TTC549 (cell line): ENCODE measurements around the gene MYO3B.

ENCODE experiments used
- FAIRE-seq: peaks from 2 replicates; lab custom pipeline; 2012; peaks lifted over from hg19 to GRCh38; lab: Jason Lieb, UNC

Gene MYO3B

GRCh38 chr2:170163411-170164065, 14.4 kb upstream of the MYO3B start:
- no peak for FAIRE-seq

GRCh38 chr2:170165129-170165528, 12.8 kb upstream of the MYO3B start:
- no peak for FAIRE-seq

GRCh38 chr2:170166735-170167134, 11.2 kb upstream of the MYO3B start:
- no peak for FAIRE-seq

GRCh38 chr2:170170281-170171040, 7.5 kb upstream of the MYO3B start:
- no peak for FAIRE-seq

- no peak for FAIRE-seq
Observed at GRCh38 chr2:170176212-170176611, 1.7 kb upstream of the MYO3B start.

- FAIRE-seq = no peak
Observed at GRCh38 chr2:170180031-170180566, 2.2 kb downstream of the MYO3B start.

DNA sequence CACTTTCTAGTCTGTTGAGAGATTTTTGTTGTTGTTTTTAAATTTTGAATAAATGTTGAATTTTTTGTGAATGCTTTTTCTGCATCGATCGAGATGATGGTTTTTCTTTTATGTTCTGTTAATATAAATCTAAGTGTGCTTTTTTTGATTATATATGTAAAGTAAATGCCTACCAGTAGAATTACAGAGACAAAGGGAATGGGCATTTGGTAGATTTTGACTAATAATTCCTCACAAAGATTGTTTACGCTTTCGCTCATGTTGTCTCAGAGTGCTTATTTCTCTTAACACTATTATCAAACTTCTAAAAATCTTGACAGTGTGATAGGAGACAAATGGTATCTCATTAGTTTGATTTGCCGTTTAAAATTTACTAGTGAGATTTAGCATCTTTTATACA, 3.7 kb downstream of the MYO3B start:
- no peak for FAIRE-seq

DNA sequence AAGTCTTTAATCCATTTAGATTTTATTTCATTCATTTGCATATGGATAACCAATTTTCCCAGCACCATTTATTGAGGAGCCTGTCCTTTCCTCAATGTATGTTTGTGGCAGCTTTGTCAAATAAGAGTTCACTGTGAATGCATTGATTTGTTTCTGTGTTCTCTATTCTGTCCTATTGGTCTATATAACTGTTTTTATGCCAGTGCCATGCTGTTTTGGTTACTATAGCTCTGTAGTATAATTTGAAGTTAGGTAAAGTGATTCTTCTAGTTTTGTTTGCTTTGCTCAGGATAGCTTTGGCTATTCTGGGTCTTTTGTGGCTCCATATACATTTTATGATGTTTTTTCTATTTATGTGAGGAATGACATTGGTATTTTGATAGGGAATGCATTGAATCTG, 7.4 kb downstream of the MYO3B start:
- no peak for FAIRE-seq

DNA sequence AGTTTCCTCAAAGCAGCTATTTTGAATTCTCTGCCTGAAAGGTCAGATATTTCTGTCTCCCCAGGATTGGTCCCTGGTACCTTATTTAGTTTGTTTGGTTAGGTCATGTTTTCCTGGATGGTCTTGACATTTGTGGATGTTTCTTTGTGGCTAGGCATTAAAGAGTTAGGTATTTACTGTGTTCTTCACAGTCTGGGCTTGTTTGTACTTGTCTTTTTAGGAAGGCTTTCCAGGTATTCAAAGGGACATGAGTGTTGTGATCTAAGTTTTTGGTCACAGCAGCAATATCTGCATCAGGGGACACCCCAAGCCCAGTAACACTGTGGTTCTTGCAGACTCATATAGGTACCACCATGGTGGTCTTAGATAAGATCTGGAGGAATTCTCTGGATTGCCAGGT, 11.8 kb downstream of the MYO3B start:
- no peak for FAIRE-seq

DNA sequence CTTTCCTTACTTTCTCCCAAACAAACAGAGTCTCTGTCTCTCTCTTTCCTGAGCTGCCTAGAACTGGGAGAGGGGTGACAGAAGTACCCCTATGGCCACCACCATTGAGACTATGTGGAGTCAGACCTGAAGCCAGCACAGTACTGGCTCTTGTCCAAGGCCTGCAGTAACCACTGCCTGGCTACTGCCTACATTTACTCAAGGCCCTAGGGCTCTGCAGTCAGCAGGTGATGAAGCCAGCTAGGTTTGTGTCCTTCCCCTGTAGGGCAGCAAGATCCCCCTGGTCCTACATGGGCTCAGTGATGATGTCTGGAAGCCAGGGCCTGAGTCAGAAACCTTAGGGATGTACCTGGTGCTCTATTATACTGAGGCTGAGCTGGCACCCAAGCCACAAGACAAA, 12.2 kb downstream of the MYO3B start:
- FAIRE-seq = no peak

DNA sequence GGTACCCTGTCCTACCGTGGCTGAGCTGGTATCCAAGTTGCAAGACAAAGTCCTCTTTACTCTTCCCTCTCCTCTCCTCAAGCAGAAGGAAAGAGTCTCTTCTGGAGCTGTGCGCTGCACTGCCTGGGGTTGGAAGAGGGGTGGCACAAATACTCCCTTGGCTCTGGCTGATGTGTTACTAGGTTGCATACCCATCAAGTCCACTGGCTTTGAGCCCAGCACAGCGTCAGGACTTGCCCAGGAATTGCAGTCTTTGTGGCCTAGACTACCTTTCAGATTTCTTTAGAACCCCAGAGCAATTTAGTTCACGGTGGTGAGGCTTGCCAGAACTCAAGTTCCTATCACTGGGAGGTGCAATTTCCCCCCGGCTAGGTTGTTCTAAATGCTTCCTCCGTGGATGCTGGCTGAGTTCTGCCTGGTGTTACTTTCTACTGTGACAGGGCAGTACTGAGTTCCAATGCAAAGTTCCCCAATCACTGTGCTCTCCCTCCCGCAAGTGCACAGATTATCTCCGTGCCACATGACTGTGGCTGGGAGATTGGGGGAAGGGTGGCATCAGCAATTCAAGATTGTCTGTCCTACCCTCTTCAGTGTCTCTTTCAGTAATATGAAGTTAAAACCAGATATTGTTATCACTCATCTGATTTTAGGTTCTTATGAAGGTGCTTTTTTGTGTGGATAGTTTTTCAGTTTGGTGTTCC, 13.4 kb downstream of the MYO3B start:
- no peak for FAIRE-seq

DNA sequence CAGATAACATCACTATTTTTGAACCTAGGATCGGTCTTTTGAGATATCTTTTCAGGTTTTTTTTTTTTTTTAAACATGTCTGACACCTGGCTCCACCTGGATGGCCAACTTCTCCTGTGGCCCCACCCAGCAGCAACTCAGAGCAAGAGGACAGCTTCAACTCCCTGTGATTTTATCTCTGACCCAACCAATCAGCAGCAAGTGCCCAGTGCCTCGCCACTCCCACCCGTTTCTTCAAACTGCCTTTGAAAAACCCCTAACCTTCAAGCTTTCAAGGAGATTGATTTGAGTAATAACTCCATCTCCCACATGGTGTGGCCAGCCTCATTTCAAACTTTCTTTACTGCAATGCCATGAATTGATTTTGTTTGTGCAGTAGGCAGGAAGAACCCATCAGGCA, 19.0 kb downstream of the MYO3B start:
- no peak for FAIRE-seq

DNA sequence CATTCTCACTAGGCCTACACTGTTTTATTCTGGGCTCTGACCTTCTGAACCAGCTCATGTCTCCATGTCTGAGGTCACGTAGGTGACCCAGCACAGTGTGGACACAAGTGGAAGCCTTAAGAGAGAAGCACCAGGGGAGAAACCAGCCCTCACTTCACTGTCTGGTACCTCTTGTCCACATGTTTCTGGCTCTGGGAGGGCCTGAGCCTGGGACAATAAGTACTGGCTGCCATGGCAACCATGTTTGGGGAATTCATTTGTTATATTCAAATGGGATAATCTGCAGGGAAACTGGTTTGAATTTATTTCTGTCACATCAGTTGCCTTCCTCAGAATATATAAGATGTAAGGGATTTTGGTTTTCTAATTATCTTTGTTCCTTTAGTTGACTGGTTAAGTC, 23.3 kb downstream of the MYO3B start:
- no peak for FAIRE-seq

DNA sequence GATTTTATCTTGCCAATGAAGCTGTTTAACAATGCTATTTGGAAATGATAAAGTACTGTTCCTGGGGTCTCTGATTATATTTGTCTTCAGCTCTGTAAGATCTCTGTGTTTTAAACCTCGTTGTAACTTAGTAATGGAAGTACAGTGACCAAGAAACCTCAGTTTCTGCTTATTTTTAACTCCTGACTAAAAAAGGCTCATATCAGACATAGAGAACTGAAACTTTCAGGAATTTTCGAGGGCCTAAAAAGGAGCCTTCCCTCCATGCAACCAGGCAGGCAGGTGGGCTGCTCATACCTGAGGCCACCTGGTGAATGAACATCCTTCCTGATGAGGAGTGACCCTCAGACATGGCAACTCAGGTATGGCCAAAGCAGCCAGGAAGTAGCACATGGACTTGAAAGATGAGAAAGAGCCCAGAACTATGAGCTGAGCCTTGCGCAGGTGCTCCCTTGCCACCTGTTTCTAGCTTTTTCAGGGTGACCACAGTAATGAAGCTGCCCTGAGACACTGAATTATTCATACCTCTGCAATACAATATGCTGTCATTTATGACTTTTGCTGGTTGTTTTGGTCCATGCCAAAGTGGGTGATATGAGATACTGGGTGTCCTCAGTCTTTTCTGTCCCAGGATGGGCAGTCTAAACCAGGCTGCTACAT, 23.9 kb downstream of the MYO3B start:
- no peak for FAIRE-seq

DNA sequence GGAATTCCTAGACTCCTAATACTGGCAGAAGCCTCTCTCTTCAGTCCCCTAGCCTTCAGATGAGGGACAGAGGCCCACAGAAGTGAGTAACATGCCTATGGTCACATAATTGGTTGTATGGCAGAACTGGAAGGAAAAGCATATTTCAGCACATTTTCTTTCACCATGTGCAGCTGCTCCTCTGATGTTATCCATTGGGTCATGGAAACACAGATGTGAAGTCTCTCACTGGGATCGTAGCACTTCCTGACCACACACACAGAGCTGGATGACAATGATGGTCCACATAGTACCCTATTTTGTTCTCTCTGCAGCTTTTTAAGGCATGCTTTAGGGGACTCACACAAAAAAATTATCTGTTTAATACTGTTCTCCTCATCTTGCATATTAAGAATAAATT, 24.5 kb downstream of the MYO3B start:
- FAIRE-seq = no peak

DNA sequence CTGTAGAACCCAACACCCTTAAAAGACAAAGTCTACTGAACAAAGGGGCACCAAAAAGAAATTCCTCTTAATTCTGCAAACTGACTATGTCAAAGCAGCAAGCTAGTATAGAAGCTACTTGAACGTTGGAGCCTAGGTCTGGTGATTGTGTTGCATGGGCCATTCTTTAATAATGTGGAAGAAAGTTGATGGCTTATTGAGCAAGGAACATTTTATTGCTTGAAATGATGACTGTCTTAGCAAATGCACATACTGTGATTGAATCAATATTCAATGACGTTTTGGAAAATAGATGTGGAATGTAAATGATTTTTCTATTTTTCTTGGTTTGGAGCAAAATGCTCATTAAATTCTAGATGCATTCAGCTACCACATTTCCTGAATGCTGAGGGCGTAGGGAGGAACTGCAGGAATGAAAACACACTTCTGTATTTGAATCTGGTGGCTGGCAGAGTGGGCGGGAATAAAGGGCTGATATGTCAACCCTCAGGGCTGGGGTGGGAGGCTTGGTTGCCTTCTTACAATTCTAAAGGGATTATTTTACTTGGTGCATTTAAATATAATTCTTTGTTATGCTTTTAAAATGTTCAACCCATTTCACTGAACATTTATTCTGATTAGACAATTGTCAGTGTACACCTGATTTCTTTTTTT, 26.5 kb downstream of the MYO3B start:
- no peak for FAIRE-seq

- FAIRE-seq = no peak
Observed at GRCh38 chr2:170206246-170206645, 28.3 kb downstream of the MYO3B start.

DNA sequence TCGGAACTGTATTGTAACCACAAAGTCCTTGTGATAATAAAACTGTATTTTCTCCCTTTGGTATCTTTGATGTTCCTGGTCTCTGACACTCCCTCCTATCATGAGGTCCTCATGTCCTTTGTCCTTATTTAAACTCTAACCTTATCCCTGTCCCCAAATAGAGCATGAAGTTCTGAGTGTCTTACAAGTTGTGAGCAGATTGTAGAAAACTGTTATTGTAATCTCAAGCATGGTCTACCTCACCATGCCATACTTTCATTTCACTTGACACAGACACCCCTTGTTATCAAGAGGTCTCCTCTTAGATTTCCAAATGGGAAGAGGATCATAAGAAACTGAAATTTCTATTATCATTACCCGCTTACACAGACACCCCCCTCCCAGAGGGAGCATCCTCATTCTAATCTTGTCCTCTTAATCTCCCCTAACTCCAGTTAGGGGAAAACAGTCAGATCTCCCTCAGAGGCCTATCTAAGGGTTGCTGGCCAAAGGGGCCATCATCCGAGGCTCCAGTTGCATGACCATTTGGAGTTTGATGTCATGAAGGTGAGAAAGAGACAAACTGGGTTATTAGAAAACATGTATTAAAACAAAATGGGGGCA, 29.0 kb downstream of the MYO3B start:
- no peak for FAIRE-seq

DNA sequence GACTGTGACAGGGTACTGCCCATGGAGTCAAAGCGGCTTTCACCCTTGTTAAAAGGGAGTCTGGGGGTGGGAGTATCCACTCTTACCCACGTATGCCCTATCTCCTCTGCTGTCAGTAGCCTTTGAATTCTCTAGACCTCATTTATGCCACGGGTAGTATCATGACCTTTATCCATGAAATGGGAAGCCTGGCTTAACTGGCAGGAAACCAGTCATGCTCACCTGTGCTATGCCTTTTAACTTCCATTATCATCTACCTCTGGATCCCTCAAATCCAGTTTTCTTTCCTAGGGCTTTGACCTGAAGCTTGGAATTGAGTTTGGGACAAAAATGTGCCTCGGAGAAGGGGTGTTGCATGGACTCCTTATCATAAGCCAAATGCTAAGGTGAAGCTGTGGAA, 30.0 kb downstream of the MYO3B start:
- no peak for FAIRE-seq

GRCh38 chr2:170208967-170209366, 31.0 kb downstream of the MYO3B start:
- FAIRE-seq = no peak

DNA sequence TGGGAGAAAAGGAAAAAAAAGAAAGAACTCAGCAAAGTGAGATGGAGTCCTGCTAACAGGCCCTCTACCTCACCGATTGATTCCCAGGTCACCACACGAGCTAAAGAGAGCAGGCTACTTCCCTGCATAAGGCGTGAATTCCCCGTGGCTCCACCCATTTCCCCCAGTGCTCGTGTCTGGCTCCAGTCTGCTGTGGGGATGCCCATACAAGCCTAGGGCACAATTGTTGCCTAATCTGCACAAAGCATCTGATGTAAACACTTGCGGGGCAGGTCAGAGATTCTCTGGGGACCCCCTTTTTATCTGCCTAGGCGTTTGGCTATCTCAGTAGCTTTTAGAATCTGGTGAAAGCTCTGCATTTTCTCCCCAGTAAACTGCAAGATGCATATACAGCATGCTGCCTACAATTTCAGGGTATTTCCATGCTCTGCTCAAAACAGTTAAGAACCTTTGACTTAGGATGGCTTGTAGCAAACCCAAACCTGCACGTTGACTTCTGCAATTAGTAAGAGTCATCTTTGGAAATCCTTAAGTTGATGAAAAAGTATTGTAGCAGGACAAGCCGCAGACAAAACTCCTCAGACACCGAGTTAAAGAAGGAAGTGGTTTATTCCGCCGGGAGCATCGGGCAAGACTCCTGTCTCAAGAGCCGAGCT, 34.8 kb downstream of the MYO3B start:
- no peak for FAIRE-seq
